IPS DF 6.9 (cell line): ENCODE measurements around the gene PRDM8.

Experiments
- DNase-seq: peaks from one replicate; pipeline ENCODE4 v3.0.0-alpha.2; 2013; ENCODE audit warnings: low read depth, low spot score
- H3K27ac ChIP-seq: one replicate; pipeline ENCODE4 v1.5.1; 2013; ENCODE audit warnings: low read length, control low read depth
- H3K27me3 ChIP-seq: 2 replicates; pipeline ENCODE4 v1.6.1; 2013; ENCODE audit warnings: mild to moderate bottlenecking, low read length; ENCODE audit not compliant: control insufficient read depth, insufficient read depth
- H3K36me3 ChIP-seq: 2 replicates; pipeline ENCODE4 v1.6.1; 2013; ENCODE audit warnings: low read length; ENCODE audit not compliant: control insufficient read depth, insufficient read depth
- H3K4me1 ChIP-seq: 2 replicates; pipeline ENCODE4 v1.6.1; 2013; ENCODE audit warnings: low read length; ENCODE audit not compliant: control insufficient read depth, insufficient read depth
- H3K4me3 ChIP-seq: 2 replicates; pipeline ENCODE4 v1.5.1; 2013; ENCODE audit warnings: mild to moderate bottlenecking, low read length
- H3K9me3 ChIP-seq: 2 replicates; pipeline ENCODE4 v1.6.1; 2013; ENCODE audit warnings: low read length, inconsistent platforms; ENCODE audit not compliant: control insufficient read depth, insufficient read depth
- WGBS: extraction: QIAGEN DNeasy Blood & Tissue Kit; methylation state at CpG from one replicate; pipeline ENCODE4 v1.1.7; 2013; ENCODE audit warnings: mixed read lengths, missing lambda C conversion rate; ENCODE audit not compliant: insufficient read length, insufficient coverage; 5-methylcytosine and 5-hydroxymethylcytosine counted together

Gene PRDM8

DNA sequence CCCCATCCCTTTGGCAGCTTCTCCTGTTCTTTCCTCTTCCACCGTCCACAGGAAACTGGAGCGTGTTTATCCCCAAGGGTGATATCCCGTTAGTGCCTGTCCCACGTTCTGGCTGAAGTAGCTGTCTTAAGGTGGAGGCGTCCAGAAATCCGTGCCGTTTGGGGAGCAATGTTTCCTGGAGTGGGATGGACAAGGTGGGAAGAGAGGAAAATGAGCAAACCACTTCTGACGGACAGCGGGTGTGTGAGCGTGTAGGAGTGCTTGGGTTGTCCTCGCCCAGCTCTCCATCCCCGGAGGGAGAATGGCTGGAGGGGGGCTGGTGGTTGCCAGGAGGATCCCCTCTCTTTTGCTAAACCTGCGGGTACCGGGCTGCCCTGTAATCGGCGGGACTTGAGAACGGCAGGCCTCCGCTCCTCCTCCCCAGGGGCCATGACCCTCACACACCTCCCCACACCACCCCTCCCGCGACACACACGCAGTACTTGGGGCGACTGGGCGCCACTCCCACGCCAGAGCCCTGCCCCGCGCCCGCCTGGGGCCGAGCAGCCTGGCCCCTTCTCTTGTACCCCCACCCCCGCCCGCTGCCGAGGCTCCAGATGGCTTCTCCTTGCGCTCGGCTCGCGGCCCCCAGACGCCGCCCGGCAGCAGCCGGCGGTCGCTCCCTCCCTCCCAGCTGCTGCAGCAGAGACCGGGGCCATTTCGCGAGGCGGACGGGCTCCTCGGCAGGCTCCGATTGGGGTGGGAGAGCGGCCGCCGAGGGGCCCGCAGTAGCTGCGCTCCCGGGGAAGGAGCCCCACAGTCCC is 13.9 kb upstream of the PRDM8 start:
- Histone ChIP-seq H3K27me3 (peaks cover 53% of the 10 kb centered on the region), H3K9me3 (no peaks in the 10 kb centered on the region), H3K4me1 (no peaks in the 10 kb centered on the region), H3K27ac (no peak overlapping the region), H3K4me3 (peak overlapping the region; percentile 70), H3K36me3 (no peaks in the 10 kb centered on the region)
- WGBS, result no CpG with 5 or more reads among the region's 54 CpGs
- no peak for DNase-seq

DNA sequence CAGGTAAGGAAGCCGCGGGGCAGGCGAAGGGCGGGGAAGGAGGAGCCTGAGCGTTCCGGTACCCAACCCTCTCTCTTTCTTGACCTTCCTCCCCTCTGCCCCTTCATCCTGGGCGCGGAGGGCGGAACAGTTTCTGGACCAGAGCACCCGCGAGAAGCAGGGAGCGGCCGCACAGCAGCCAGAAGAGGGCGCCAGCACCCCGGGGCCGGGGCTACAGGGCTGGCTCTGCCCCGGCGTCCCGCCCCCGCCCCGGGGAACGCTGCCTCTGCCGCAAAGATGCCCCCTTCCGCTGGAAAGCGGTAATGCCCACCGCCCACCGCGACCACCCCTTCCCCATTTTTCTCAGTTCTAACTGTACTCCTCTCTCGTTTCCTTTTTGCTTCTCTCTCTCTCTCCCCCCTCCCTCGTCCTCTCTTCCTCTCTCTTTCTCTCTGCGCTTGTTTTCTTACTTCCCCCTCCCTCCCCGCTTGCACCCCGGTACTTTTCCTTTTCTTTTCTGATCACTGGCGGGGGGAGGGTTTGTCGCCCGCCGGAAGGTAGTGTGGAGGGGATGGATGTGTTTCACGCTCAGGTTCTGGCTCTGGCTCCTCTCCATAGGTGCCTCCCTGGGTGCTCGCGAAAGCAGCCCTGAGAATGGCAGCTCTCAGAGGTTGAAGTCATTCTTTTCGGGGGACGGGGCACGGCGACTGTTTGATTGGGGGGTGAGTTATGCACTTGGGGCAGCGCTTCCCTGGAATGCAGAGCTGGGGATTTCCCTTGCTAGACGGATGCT is 13.1 kb upstream of the PRDM8 start:
- DNase-seq, result no peak
- no peaks in the 10 kb centered on the region for H3K36me3 ChIP-seq
- no peaks in the 10 kb centered on the region; the same call in 1 of the 2 replicates for H3K4me1 ChIP-seq
- H3K27me3 ChIP-seq, result peaks cover 61% of the 10 kb centered on the region
- H3K27ac ChIP-seq, result no peak overlapping the region
- no peaks in the 10 kb centered on the region for H3K9me3 ChIP-seq
- no CpG with 5 or more reads among the region's 46 CpGs for WGBS
- peak overlapping the region; percentile 70 for H3K4me3 ChIP-seq

GRCh38 chr4:80184825-80185756 is 12.2 kb upstream of the PRDM8 start:
- Histone ChIP-seq H3K27ac (no peak overlapping the region), H3K9me3 (no peaks in the 10 kb centered on the region), H3K4me3 (peak overlapping the region; percentile 28; the same call in 1 of the 2 replicates), H3K4me1 (no peaks in the 10 kb centered on the region; the same call in 1 of the 2 replicates), H3K36me3 (no peaks in the 10 kb centered on the region), H3K27me3 (peaks cover 69% of the 10 kb centered on the region)
- no CpG with 5 or more reads among the region's 42 CpGs for WGBS
- DNase-seq, result no peak

DNA sequence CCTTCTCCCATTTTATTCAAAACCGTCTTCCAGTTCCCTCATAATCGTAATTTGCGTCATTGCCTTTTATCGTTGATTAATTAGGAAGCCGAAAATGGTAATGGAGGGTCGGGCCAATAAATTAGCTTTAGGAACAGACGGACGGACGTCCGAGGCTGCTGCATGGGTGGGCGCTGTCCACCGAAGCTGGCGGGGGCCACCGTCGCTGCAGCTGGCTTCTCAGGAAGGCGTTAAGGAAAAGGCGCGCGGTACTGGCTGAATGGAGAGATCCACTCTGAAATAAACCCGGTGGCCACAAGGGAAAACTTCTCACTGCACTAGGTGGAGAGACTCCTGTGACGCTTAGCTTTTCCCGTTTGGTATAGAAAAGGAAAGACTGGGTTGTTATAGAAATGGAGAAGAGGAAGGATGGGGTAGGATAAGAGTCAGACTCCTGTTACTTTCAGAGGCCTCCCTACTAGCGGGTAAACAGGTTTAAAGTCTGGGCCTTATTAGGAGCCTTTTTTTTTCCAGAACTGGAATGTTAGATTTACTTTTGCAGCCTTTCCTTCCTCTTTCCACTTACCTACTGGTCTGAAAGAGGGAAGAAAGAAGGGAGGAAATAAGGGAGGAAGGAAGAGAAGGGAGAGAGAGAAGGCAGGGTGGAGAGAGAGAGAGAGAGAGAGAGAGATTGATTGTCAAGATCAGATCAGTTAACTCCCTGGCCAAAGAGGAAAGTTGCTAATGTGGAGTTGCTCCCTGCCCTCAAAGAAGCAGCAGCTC is 11.3 kb upstream of the PRDM8 start:
- no peak overlapping the region for H3K27ac ChIP-seq
- H3K27me3 ChIP-seq, result peaks cover 78% of the 10 kb centered on the region
- no peak overlapping the region for H3K4me3 ChIP-seq
- no peaks in the 10 kb centered on the region for H3K36me3 ChIP-seq
- no peak for DNase-seq
- H3K9me3 ChIP-seq, result no peaks in the 10 kb centered on the region
- peaks cover 1% of the 10 kb centered on the region for H3K4me1 ChIP-seq
- no CpG with 5 or more reads among the region's 23 CpGs for WGBS

DNA sequence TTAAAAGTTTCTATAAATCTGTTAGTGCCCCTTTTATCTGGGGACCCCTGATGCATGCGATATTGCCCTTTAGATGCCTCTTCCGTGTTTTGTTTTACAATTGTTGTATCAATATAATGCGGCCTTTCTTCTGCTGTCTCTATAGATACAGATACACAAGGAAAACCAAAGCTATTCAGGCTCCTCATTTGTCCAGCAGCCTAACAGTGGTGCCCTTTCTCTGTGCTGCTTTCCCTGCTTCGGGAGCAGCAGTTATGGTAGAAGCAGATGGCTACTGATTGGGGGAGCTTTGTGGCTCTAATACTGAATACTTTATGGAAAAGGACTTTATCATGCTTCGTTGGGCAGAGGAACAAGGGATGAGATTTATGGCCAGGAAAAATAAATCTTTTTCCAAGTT is 10.6 kb upstream of the PRDM8 start:
- Histone ChIP-seq H3K27ac (no peak overlapping the region), H3K9me3 (no peaks in the 10 kb centered on the region), H3K36me3 (no peaks in the 10 kb centered on the region), H3K4me1 (peaks cover 1% of the 10 kb centered on the region), H3K4me3 (no peak overlapping the region), H3K27me3 (peaks cover 84% of the 10 kb centered on the region)
- no CpG with 5 or more reads among the region's 5 CpGs for WGBS
- no peak for DNase-seq

- no peak overlapping the region for H3K27ac ChIP-seq
- no peaks in the 10 kb centered on the region for H3K36me3 ChIP-seq
- H3K4me3 ChIP-seq, result no peak overlapping the region
- H3K9me3 ChIP-seq, result no peaks in the 10 kb centered on the region
- H3K27me3 ChIP-seq, result peaks cover 85% of the 10 kb centered on the region
- H3K4me1 ChIP-seq, result peaks cover 1% of the 10 kb centered on the region
- no peak for DNase-seq
- whole genome bisulfite sequencing, result no CpG with 5 or more reads among the region's 4 CpGs
Measured at GRCh38 chr4:80187677-80188076, 9.6 kb upstream of the PRDM8 start.

DNA sequence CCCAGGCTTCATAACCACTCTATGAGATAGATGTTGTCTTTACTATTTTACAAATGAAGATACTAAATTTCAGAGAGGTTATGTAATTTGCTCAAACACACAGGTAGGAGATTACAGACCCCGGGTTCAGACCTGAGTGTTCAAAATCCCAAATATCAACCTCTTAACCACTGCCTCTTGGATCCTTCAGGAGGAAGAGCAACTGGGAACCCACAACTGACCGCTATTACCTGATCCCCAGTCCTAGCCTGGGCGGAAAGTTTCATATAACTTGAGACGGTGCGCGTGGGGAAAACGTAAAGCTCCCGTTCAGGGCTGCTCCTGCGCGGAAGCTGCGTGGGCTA is 8.9 kb upstream of the PRDM8 start:
- Histone ChIP-seq H3K9me3 (no peaks in the 10 kb centered on the region), H3K4me1 (peaks cover 1% of the 10 kb centered on the region), H3K27ac (no peak overlapping the region), H3K36me3 (no peaks in the 10 kb centered on the region), H3K4me3 (no peak overlapping the region), H3K27me3 (peaks cover 85% of the 10 kb centered on the region)
- WGBS, result no CpG with 5 or more reads among the region's 11 CpGs
- no peak for DNase-seq

DNA sequence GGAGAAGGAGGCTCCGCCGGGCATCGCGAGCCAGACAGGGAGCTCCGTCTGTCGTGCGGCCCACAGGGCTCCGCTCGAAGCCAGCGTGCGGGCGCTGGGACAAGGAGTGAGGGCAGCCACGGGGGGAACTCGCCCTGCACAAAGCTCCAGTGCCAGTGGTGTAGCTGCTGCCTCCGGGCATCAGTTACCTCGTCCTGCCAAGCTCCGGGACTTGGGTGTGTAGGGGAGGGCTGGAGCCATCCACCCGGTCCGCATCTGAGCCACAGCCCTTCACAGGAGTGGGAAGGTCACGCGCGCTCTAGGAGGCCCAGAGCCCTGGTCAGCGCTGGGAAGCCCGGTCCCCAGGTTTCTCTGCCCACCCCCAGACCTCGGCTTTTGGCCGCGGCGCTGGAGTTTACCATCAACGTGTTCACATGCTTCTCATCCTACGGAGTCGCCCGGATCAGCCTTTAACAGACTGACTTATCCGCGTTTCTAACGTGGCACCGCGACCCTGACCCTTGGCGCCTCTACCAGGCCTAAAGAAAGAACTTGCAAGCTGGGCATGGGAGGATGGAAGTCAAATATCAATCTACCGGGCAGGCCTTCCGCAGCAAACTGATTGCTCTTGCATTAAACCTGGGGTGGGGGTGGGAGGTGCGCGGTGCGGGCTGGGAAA is 8.4 kb upstream of the PRDM8 start:
- no CpG with 5 or more reads among the region's 43 CpGs for WGBS
- DNase-seq, result no peak
- peaks cover 89% of the 10 kb centered on the region for H3K27me3 ChIP-seq
- no peak overlapping the region for H3K27ac ChIP-seq
- H3K4me1 ChIP-seq, result peaks cover 1% of the 10 kb centered on the region
- no peaks in the 10 kb centered on the region for H3K9me3 ChIP-seq
- no peak overlapping the region for H3K4me3 ChIP-seq
- H3K36me3 ChIP-seq, result no peaks in the 10 kb centered on the region

DNA sequence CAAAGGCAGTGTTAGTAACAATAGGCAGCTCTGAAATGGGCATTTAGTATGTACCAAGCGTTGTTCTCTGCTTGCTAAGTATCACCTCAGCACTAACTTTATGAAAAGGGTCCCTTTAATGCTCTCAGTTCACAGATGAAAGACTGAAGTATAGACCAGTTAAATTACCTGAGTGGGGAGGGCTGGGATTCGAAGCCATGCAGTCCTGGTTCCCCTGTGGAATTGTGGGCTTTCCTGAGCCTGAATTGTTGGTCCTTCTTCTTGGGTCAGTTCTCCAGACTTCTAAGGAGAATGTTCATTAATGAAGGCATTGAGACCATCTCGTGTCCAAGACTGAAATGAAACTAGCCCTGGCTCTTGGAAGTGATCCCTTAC is 7.7 kb upstream of the PRDM8 start:
- Histone ChIP-seq H3K4me1 (peaks cover 1% of the 10 kb centered on the region), H3K36me3 (no peaks in the 10 kb centered on the region), H3K4me3 (no peak overlapping the region), H3K27ac (no peak overlapping the region), H3K27me3 (peaks cover 92% of the 10 kb centered on the region), H3K9me3 (no peaks in the 10 kb centered on the region)
- no CpG with 5 or more reads among the region's 3 CpGs for WGBS
- DNase-seq, result no peak
